ENCODE measurements around the gene IL24. TPM values are rescaled to one million over a fixed set of nuclear protein-coding genes. Genes with fewer than 3 reads are reported as not detected.
A peak's percentile ranks its signal among the peaks of the same experiment; 100 is the strongest.

IL24 gene
- total and polyA plus RNA-seq, 9 donors, result 0.11 to 0.30 (median 0.15) TPM; not detected in 2

DNA sequence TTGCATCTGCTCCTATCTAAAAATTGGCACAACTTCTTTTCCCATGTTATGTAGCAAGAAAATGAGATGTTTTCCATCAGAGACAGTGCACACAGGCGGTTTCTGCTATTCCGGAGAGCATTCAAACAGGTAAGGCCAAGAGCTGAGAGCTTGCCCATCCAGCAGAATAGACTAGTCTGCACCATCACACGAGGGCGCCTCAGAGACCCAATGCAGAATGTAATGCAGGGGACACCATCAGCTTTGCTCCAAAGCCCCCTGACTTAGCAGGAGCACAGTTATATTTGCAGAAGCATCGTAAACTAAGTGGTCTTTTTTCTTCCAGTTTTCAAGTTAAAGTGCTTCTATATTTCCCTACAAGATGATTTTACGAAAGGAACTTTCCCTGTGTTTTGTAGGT lies 4.7 kb downstream of the IL24 start:
- no peaks in the 10 kb centered on the region for H3K4me1 ChIP-seq (ENCODE audit: control insufficient read depth, insufficient read depth, low read length)
- H3K27ac ChIP-seq (ENCODE audit: low read length), result no peak overlapping the region
- 76% methylated on average over 4 of the region's 6 CpGs for WGBS (ENCODE audit: insufficient coverage)
- H3K9me3 ChIP-seq (replicated peaks; ENCODE audit: control insufficient read depth, low read depth, low read length), result no peaks in the 10 kb centered on the region
- H3K27me3 ChIP-seq (ENCODE audit: control insufficient read depth, insufficient read depth, low read length), result peaks cover 25% of the 10 kb centered on the region
- no peak for DNase-seq
- no peak overlapping the region for H3K4me3 ChIP-seq (ENCODE audit: low read length)
- H3K36me3 ChIP-seq (ENCODE audit: control insufficient read depth, insufficient read depth, low read length), result no peaks in the 10 kb centered on the region

DNA sequence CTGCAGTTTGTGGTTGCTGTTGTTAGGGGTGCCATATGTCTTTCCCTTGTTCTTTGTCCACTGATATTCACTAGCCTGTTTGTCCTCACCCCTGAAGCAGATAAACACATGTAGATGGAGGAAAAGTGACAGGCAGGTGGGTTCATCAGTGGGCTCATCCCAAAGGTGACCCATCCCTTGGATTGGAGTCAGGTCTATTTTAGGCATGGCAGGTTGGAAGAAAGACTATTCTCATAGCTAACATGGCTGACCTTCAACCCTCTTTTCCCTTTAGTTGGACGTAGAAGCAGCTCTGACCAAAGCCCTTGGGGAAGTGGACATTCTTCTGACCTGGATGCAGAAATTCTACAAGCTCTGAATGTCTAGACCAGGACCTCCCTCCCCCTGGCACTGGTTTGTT lies 5.5 kb downstream of the IL24 start:
- WGBS (ENCODE audit: insufficient coverage), result 63% methylated on average over 1 of the region's 1 CpG

DNA sequence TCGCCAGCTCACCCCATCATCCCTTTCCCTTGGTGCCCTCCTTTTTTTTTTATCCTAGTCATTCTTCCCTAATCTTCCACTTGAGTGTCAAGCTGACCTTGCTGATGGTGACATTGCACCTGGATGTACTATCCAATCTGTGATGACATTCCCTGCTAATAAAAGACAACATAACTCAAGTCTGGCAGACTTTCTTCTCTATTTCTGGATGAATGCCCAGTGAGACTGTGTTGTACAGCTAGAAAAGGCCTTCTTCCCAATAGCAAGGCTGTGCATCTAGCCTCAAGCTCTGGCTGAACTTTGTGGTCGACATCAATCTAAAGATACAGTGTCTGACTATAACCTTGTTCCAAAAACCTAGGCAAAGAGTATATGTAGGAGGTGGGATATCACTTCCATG lies 6.4 kb downstream of the IL24 start:
- Histone ChIP-seq H3K9me3 (replicated peaks; ENCODE audit: control insufficient read depth, low read depth, low read length) (no peaks in the 10 kb centered on the region), H3K4me1 (ENCODE audit: control insufficient read depth, insufficient read depth, low read length) (no peaks in the 10 kb centered on the region), H3K27me3 (ENCODE audit: control insufficient read depth, insufficient read depth, low read length) (peaks cover 39% of the 10 kb centered on the region), H3K27ac (ENCODE audit: low read length) (no peak overlapping the region), H3K36me3 (ENCODE audit: control insufficient read depth, insufficient read depth, low read length) (no peaks in the 10 kb centered on the region), H3K4me3 (ENCODE audit: low read length) (no peak overlapping the region)
- DNase-seq, result no peak
- WGBS (ENCODE audit: insufficient coverage), result 90% methylated on average over 1 of the region's 2 CpGs

More for the DNA sequence above, 5.5 kb downstream of the IL24 start:
- no peak overlapping the region for H3K4me3 ChIP-seq (ENCODE audit: low read length)
- no peaks in the 10 kb centered on the region for H3K36me3 ChIP-seq (ENCODE audit: control insufficient read depth, insufficient read depth, low read length)
- no peaks in the 10 kb centered on the region for H3K4me1 ChIP-seq (ENCODE audit: control insufficient read depth, insufficient read depth, low read length)
- no peak for DNase-seq
- no peaks in the 10 kb centered on the region for H3K9me3 ChIP-seq (replicated peaks; ENCODE audit: control insufficient read depth, low read depth, low read length)
- H3K27ac ChIP-seq (ENCODE audit: low read length), result no peak overlapping the region
- peaks cover 30% of the 10 kb centered on the region for H3K27me3 ChIP-seq (ENCODE audit: control insufficient read depth, insufficient read depth, low read length)

DNA sequence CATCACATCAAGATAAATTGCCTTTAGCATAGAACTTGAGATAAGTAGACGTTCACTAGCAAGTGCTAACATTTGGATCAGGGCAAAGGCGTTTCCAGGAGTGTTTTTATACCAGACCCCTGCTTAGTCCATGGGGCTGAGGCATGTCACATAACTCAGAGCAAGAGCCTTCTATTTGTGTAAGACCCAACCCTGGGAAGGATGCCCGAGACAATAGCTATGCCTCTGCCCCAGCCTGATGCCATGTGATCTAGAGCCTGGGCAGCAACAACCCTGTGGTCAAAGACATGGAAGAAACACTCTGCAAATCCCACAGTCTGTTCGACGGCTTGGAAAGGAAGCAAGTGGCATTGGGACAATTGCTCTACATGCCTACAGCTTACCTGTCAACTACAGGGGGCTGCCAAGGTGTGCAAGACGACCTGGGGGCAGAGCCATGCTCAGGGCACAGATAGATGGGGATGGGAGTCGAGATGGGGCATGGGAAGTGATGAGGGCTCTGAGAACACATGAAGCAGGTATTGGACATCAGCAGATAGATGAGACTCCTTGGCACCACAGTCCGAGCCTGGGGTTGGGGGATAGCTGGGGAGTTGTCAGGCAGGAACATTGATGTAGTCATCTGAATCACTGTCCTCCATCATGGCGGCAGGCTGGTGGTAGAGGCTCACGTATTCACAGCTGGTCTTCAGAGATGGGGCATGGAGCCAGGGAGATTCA lies 7.3 kb downstream of the IL24 start:
- H3K36me3 ChIP-seq (ENCODE audit: control insufficient read depth, insufficient read depth, low read length), result no peaks in the 10 kb centered on the region
- no peaks in the 10 kb centered on the region for H3K9me3 ChIP-seq (replicated peaks; ENCODE audit: control insufficient read depth, low read depth, low read length)
- no peak overlapping the region for H3K27ac ChIP-seq (ENCODE audit: low read length)
- WGBS (ENCODE audit: insufficient coverage), result 82% methylated on average over 9 of the region's 10 CpGs
- H3K4me3 ChIP-seq (ENCODE audit: low read length), result no peak overlapping the region
- no peak for DNase-seq
- peaks cover 7% of the 10 kb centered on the region for H3K4me1 ChIP-seq (ENCODE audit: control insufficient read depth, insufficient read depth, low read length)
- peaks cover 46% of the 10 kb centered on the region for H3K27me3 ChIP-seq (ENCODE audit: control insufficient read depth, insufficient read depth, low read length)

DNA sequence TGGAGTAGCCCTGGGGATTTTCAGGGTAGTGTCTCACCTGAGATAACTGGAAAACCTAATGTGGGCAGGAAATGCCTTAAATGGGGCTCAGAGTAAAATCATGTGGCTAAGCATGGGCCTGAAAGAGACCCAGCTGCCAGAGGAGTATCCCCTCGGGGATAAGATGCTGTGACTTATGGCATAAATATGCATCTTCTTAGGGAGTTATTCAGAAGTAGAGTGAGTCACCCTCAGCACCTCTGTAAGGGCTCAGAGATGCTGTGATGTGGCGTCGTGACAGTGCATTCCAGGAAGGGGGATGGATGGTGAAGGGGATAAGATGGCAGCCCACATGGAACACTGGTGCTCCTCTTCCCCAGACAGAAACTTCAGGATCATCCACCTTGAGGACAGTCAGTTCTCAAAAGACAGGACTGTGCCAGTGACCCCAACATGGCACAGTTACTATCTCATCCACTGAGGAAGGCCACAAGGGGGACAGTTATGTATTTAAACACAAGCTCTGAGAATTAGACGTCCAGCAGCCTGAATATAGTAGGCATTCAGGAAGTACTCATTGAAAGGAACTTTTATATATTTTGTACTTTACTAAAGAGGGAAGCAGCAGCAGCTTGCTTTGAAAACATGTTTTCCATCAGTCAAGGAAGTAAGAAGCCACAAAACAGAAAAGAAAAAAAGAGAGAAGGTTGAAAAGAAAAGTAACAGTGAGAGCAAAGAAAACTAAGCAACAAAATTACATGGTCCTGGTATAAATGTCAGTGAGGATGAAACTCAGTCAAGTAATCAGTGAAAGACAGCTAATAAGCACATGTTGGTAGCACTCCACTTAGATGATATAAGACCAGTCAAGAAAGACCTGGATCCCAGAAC lies 8.3 kb downstream of the IL24 start:
- Histone ChIP-seq H3K27me3 (ENCODE audit: control insufficient read depth, insufficient read depth, low read length) (peaks cover 54% of the 10 kb centered on the region), H3K9me3 (replicated peaks; ENCODE audit: control insufficient read depth, low read depth, low read length) (no peaks in the 10 kb centered on the region), H3K4me3 (ENCODE audit: low read length) (no peak overlapping the region), H3K36me3 (ENCODE audit: control insufficient read depth, insufficient read depth, low read length) (no peaks in the 10 kb centered on the region), H3K27ac (ENCODE audit: low read length) (no peak overlapping the region), H3K4me1 (ENCODE audit: control insufficient read depth, insufficient read depth, low read length) (peaks cover 11% of the 10 kb centered on the region)
- WGBS (ENCODE audit: insufficient coverage), result 80% methylated on average over 1 of the region's 4 CpGs
- DNase-seq, result no peak

DNA sequence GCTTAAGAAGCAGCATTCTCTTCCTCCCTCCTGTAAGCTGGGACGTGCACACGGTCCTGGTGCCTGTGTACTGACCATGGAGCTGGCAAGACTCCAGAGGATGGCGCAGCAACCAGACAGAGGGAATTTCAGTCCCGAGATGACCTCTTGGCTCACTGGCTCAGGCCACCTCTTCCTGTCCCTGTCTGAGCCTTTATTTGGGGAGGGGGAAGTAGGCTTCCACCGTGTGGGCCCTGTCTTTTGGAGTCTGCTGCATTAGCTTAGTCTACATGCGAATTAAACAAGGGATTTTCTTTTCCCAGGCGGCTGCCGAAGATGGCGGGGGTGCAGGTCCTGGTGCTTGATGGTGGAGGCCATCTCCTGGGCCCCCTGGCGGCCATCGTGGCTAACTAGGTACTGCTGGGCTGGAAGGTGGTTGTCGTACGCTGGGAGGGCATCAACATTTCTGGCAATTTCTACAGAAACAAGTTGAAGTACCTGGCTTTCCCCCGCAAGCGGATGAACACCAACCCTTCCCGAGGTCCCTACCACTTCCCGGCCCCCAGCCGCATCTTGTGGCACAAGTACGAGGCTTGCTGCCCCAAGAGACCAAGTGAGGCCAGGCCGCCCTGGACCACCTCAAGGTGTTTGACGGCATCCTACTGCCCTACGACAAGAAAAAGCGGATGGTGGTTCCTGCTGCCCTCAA lies 10.2 kb downstream of the IL24 start:
- H3K4me3 ChIP-seq (ENCODE audit: low read length), result no peak overlapping the region
- H3K27ac ChIP-seq (ENCODE audit: low read length), result no peak overlapping the region
- H3K9me3 ChIP-seq (replicated peaks; ENCODE audit: control insufficient read depth, low read depth, low read length), result no peaks in the 10 kb centered on the region
- no peak for DNase-seq
- WGBS (ENCODE audit: insufficient coverage), result 79% methylated on average over 15 of the region's 23 CpGs
- peaks cover 52% of the 10 kb centered on the region for H3K27me3 ChIP-seq (ENCODE audit: control insufficient read depth, insufficient read depth, low read length)
- H3K36me3 ChIP-seq (ENCODE audit: control insufficient read depth, insufficient read depth, low read length), result no peaks in the 10 kb centered on the region
- peaks cover 11% of the 10 kb centered on the region for H3K4me1 ChIP-seq (ENCODE audit: control insufficient read depth, insufficient read depth, low read length)

DNA sequence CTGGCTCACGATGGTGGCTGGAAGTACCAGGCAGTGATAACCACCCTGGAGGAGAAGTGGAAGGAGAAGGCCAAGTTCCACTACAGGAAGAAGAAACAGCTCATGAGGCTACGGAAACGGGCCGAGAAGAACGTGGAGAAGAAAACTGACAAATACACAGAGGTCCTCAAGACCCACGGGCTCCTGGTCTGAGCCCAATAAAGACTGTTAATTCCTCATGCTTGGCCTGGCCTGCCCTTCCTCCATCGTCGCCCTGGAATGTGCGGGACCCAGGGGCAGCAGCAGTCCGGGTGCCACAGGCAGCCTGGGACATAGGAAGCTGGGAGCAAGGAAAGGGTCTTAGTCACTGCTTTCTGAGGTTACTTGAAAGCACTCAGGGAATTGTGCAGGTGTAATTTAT lies 10.8 kb downstream of the IL24 start:
- Histone ChIP-seq H3K9me3 (replicated peaks; ENCODE audit: control insufficient read depth, low read depth, low read length) (no peaks in the 10 kb centered on the region), H3K36me3 (ENCODE audit: control insufficient read depth, insufficient read depth, low read length) (no peaks in the 10 kb centered on the region), H3K4me3 (ENCODE audit: low read length) (no peak overlapping the region), H3K27me3 (ENCODE audit: control insufficient read depth, insufficient read depth, low read length) (peaks cover 53% of the 10 kb centered on the region), H3K4me1 (ENCODE audit: control insufficient read depth, insufficient read depth, low read length) (peaks cover 11% of the 10 kb centered on the region), H3K27ac (ENCODE audit: low read length) (no peak overlapping the region)
- 93% methylated on average over 9 of the region's 10 CpGs for WGBS (ENCODE audit: insufficient coverage)
- no peak for DNase-seq

DNA sequence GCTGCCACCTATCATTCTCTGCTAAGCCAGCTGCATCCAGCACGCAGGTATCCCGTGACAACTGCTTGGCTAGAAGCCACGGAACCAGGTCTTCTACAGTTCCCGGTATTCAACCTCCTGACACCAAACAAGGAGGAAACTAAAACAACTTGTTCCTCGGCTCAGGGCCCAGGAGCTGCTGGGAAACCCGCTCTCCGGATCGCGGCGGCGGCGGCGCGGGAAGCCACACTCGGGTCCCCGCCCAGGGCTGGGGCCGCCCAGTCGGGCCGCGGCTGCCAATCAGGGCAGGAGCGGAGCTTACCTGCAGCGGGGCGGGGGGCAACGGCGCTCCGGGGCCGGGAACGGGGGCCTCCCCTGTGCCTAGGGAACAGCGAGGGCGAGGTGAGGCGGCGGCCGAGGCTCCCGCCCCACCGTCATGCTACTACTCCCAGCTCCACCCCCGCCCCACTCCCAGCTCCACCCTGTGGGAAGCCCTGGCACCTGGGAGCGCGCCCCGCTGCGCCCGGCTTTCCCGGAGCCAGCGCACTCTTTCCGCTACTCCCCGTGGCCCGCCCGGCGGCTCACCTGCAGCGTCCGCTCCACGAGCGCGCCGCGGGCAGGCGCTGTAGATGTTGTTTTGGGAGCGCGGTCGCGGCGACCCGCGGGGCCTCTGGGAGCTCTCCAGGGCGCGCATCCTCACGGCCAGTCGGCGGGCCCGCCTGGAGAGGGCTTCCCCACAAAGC lies 12.1 kb downstream of the IL24 start:
- Histone ChIP-seq H3K4me1 (ENCODE audit: control insufficient read depth, insufficient read depth, low read length) (peaks cover 11% of the 10 kb centered on the region), H3K4me3 (ENCODE audit: low read length) (peak overlapping the region; percentile 40), H3K9me3 (replicated peaks; ENCODE audit: control insufficient read depth, low read depth, low read length) (no peaks in the 10 kb centered on the region), H3K27me3 (ENCODE audit: control insufficient read depth, insufficient read depth, low read length) (peaks cover 56% of the 10 kb centered on the region), H3K27ac (ENCODE audit: low read length) (no peak overlapping the region), H3K36me3 (ENCODE audit: control insufficient read depth, insufficient read depth, low read length) (no peaks in the 10 kb centered on the region)
- peak; percentile 54 for DNase-seq
- under 1% methylated on average over 64 of the region's 69 CpGs for WGBS (ENCODE audit: insufficient coverage)

DNA sequence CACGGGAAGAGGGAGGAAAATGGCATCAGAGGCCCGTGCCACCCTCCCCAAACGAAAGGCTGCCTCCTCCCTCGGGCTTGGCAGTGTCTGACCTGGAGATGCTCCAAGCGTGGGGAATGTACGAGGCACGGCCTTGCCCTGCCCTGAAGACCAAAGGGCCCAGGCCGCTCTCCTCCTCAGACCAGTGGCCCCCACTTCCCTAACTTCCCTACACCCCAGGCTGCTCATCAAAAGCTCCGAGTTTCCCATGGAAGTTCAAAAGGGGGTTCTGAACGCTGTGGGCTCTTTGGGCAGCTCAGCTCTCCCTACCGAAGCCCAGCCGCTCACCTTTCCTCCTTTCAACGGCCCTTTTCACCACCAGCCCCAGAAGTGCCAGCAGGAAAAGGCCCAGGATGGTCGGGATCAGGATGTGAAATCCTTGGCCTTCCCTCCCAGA lies 12.7 kb downstream of the IL24 start:
- Histone ChIP-seq H3K9me3 (replicated peaks; ENCODE audit: control insufficient read depth, low read depth, low read length) (no peaks in the 10 kb centered on the region), H3K27me3 (ENCODE audit: control insufficient read depth, insufficient read depth, low read length) (peaks cover 54% of the 10 kb centered on the region), H3K27ac (ENCODE audit: low read length) (no peak overlapping the region), H3K4me3 (ENCODE audit: low read length) (peak overlapping the region; percentile 40), H3K36me3 (ENCODE audit: control insufficient read depth, insufficient read depth, low read length) (no peaks in the 10 kb centered on the region), H3K4me1 (ENCODE audit: control insufficient read depth, insufficient read depth, low read length) (peaks cover 11% of the 10 kb centered on the region)
- 5% methylated on average over 7 of the region's 14 CpGs for WGBS (ENCODE audit: insufficient coverage)
- DNase-seq, result no peak
